Inflammatory macrophage treated with lipopolysaccharide for 4 hours (primary cell): Measurements from ENCODE around the gene BSX.
A peak's percentile ranks its signal among the peaks of the same experiment; 100 is the strongest.

Experiments
- DNase-seq: peaks from one replicate; pipeline ENCODE4 v3.0.0-alpha.2; 2020

BSX gene

DNA sequence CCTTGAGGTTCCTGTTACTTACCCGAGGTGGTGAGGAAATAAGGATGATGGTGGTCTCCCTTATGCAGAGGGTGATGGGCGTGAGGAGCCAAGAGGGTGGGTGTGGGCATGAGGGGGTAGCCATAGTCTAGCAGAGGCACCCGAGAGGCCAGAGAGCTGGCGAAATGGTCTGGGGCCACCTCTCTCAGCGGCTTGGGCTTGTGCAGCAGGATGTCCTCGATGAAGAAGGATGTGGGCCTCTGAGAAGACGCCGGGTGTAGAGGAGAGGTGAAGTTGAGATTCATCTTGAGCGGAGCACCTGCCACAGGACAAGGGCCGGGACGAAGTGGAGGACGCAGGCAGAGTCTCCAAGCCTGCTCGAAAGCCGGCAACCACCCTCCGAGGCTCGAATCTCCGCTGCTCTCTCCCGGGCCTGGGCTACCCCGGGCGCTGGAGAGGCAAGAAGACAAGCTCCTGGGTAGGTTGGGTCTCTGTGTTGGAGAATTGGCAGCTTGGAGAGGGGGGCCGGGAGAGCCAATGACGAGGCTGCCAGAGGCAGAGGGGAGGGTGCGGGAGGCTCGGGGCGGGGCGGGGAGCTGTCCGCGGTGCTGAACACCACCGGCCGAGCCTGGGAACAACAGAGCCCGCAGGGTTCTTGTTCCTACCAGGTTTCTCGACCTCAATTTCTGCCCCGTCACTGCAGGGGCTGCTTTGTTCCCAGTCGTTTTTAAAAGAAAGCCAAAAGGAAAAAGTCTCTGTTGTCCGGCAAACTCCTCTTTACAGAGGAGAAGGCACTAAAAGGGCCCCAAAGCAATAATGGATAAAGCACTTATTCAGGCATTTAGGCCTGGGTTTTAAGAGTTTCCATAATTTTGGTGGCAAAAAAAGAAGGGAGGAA, at the start of gene BSX:
Gene BSX (minus strand): TSS at position 447 of the 877 bp plus-strand sequence. CDS start 163 bp downstream, at position 284.
- DNase-seq: peak; percentile 31

DNA sequence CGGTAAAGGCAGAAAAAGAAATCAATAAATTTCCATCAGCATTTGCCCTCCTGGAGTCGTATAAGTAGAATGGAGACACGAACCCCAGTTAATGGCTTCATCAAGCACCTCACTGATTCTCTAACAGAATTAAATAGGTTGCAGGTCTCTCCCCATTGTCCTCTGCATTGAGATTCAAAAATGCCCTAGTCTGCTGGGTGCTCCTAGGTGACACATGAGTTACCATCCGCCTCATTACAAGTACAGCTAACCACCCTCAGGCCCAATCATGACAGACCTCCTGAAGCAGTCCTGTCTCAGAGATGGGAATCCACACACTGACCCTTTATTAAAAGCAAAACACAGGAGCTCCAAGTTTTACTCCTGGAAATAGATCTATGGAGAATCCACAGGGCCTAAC, 48.9 kb upstream of the BSX start:
- DNase-seq: no peak

DNA sequence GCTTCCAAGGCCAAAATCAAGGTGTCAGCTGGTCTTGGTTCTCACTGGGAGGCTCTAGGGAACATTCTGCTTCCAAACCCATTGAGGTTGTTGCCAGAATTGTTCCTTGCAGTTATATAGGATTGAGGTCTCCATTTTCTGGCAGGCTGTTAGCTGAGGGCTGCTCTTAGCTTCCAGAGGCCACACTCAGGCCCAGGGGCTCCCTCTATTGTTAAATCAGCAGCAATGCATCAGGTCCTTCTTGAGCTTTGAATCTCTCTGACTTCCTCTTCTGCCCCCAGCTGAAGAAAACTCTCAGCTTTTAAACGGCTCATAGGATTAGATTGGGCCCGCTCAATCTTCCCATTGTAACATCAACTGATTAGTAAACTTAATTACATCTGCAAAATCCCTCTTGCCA, 39.3 kb upstream of the BSX start:
- DNase-seq: peak; percentile 78

DNA sequence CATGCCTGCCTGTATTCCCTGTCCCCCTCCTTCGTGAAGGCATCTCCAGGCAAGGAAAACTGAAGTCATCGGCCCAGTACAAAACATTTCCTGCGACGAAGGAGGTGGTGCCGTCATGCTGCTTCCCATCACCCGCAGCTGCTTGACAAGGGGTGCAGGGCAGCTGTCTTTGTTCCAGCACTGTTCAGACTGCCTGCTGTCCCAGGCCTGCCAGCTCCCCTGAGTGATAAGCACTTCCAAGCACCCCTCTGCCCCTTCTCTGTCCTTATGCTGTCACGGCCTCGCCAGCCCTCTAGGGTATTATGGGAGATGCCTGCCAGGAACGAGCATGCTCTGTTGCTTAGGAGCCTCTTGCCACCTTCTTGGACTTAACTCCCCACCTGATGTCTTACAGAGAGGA, 37.1 kb upstream of the BSX start:
- DNase-seq: no peak

DNA sequence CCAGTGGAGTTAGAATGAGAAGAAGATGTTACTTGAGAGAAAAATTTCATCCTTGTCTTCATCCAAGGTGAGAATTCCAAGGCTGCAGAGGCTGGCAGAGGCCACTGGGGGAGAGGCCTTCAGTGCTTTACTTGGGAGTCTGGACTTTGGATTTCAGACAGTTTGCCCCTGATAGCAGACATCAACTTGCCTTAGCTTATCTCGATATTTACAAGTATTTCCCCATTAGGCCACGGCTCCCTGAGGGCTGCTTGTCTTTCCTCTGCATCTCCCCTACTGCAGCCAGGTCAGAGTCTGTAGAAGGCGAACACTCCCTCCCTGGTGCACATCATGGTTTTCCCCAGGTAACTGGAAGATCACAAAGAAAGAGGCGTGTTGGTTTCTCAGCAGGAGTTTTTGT, 29.9 kb upstream of the BSX start:
- no peak for DNase-seq

DNA sequence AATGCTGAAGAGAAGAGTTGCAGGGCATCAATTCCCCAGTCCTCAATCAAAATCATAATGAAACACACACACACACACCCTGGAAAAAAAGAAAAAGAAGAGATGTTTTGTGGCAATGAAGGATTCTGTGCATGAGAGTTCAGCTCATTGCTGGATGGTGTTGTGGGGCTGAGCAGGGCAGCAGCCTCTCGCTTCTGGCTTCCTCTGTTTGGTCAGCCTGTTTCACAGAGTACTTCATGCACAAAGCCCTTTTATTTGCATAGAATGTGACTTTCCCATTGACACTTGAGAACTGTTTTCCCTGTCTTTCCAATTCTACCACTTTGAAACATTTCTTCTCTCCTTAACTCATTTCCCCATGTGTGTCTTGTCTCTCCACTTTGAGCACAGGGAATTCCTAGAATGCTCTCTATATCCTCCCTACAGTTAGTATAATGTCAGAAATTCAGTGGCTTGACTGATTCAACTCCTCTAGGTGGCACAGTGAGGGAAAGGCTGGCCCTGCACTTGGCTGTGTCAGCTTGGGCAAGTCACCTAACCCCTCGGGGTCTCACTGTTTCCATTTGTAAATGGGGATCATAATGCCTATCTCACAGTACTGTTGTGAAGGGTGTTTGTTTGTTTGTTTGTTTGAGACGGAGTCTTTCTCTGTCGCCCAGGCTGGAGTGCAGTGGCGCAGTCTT, 25.4 kb upstream of the BSX start:
- DNase-seq: no peak

DNA sequence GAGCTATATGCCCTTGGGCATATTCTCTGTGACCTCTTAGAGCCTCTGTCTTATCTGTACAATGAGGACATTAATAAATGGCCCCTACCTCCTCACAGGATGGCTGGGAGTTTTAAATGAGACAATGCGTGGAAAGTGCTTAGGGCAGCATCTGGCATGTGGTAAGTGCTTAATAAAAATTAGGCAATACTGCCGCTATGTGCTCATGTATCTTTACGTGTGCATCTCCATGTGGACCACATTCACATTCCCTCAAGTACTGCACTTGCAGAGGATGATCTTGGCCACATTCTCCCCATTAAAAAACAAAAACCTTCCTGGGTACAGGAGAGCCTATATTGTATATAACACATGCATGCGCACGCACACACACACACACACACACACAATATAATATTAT, 19.1 kb upstream of the BSX start:
- no peak for DNase-seq

DNA sequence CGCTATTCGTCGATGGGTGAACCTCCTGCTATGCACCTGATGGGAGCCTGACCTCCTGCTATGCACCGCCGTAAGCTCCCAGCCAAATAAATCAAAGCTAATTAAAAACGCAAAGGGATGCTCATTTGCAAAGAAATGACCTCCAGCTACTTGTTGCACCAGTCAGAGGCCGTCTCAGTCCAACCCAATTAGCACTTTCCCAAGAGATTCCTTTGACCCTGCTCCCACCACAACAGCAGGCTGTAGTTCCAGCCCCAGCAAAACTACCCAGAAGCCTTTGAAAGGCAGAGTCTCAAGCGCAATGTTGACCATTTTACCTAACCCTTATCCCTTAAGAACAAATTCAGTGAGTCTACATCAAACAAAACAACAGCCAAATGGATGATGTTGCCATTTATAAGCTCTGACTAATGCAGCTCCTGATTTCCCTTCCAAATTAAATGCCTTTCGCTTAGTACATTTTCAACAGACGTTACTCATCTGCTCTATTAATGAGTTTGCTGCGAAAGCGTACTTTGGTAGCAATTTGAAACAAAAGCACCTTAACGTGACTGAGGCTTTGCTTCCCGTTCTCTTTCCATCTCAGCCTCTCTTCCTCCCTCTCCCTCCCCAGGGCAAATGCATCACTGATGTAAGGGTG, 17.2 kb upstream of the BSX start:
- no peak for DNase-seq

DNA sequence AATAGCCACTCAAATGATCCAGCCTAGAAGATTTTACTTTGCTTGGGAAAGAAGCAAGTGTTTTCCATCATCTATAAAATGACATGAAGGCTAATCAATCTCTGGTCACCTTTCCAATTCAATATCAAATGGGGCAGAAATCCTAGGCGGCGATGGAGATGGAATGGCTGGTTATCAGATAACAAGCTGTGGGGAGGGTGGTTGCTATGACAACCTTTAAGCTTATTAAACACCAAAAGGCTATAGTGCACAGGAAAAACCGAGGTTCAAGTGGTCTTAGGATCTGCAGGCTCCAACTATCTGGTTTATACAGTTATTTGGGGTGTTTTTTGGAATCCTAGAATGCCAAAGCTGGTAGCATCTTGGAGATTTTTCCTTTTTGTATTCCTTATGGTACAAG, 13.9 kb upstream of the BSX start:
- no peak for DNase-seq

DNA sequence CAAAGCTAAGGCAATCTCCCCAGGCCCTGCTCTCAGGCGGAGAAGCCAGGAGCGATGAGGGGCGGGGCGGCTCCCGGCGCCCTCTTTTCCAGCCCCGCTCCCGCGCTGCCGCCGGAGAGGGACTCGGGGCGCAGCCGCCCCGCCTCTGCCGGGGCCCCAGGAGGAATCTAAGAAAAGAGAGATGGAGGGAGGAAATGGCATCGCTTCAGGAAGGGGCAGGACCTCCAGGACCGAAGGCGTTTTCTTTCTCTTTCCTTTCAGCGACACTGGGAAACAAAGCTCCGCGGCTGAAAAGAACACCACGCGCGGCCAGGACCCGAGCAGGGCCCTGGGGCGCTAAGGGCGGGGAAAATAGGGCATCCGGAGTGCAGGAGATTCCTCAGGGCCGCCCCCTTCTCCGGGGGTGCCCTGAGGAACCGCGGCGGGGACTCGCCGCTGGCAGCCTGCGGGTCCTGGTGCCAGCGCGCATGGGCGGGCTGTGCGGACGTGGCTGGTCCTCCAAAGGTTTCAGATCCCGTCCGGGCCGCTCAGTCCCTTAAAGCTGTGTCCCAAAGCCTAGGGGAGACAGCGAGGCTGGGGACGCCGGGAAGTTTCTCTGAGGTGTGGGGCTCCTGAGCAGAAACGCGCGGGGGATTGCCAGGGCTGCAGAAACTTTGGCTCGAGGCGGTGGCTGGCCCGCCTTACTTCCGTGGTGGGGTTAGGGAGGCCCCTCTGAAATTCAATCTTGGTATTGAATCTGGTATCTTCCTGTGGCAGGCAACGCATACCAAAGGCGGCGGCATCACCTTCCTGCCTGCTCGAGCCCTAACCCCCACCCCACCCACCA, 2.8 kb upstream of the BSX start:
- peak; percentile 47 for DNase-seq

DNA sequence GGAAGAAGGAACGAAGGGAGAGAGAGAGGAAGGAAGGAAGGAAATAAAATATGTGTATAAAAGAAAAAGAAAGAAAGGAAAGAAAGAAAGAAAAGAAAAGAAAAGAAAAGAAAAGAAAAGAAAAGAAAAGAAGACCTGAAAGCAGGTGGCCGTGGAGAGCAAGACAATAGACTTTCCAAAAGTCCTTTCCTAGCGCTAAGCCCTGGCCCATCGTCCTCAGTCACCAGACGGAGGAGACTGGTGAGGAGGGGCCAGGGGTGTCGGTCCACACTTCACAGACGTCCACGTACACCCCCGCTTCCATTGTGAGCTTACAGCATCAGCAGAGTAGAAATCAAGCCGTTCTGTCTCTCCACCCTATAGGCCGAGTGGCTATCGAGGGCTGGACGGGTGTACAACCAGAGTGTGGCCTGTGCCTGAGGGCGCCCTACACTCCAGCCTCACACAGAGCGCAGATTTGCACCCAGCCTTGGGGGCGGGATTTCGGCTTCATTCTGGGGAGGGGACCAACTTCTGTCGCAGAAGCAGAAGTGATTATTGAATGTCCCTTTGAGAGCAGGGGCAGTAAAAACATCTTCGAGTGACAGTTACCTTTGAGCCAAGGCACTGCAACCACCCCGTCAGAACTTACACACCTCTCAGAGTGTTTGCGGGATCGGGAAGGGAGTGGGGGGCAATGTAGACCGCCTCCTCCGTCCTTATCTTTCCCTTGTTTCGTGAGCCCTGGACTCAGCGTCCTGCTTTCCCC, 2.0 kb upstream of the BSX start:
- DNase-seq: no peak

DNA sequence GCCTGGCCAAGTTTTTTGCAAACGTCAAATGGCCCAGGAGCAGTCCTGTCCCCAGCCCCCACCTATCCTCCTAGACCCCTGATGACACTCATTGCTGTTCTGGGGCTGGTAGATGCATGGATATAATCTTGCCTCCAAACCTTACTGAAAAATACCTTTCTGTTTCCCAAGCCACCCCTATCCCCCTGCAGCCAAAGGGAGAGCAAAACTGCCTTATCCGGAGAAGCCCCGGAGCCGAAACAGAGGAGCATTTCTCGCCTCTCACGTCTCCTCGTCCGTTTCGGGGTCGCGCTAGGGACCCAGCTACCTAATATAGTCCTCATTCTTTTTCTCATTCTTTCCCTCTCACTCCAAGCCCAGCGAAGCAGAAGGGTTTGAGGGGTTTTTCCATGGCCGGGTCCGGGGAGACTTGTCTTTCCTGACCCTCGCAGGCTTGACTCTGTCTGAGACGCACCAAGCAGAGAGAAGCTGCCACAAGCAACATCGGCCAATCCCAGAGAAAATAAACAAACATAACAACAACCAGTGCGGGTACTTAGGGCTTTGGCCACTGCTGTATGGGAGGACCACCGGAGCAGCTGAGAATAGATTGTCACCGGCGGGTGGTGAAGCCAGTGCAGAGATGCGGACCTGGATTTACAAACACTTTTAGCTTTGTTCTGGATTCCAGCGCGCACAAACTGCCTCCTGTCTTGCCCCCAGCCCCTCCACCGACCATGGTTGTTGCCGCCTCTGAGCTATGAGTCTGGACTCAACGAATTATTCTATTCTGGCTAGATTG, 1.6 kb downstream of the BSX start:
- no peak for DNase-seq

DNA sequence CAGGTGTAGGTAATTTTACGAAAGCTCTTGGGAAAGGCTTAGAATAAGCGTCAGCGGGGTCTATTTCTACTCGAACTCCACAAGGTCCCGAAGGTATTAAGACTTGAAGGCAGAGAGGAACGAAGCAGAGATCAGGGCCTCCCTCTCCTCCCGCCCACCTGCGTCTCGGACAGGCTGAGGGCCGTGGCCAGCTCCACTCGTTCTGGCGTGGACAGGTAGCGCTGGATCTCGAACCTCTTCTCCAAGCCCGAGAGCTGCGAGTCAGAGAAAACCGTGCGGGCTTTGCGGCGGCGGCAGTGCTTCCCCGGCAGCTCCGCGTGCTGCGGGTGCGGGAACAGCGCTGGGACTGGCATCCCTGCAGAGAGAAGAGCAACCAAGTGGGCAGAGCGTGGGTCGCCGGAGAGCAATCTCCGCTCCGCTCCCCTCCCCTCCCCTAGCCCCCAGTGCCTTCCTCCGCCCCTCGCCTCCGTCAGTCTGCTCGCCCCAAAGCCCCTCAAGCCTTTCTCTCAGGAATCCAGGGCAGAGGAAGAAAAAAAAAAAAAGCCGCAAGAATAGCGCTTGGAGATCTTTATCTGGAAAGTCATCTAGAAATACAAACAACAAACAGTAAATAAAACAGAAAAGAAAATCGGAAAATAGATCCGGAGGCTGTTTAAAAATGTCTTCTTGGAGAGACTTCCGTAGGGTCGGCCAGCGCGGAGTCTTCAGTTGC, 2.4 kb downstream of the BSX start:
- no peak for DNase-seq

DNA sequence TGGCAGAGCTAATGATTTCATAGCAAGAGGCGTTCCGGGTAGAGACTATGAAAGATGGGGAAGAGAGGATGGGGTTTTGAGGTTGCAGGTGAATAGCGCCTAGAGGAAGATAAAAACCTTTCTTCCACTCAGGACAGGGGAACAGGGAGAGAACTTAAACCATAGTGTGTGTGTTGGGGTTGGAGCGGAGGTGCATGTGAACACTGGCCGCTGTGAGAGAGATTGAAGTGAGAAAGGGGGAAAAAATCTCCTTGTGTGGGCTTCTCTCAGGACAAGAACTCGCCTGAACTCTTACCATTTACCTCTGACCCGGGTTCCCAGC, 3.4 kb downstream of the BSX start:
- DNase-seq: no peak

DNA sequence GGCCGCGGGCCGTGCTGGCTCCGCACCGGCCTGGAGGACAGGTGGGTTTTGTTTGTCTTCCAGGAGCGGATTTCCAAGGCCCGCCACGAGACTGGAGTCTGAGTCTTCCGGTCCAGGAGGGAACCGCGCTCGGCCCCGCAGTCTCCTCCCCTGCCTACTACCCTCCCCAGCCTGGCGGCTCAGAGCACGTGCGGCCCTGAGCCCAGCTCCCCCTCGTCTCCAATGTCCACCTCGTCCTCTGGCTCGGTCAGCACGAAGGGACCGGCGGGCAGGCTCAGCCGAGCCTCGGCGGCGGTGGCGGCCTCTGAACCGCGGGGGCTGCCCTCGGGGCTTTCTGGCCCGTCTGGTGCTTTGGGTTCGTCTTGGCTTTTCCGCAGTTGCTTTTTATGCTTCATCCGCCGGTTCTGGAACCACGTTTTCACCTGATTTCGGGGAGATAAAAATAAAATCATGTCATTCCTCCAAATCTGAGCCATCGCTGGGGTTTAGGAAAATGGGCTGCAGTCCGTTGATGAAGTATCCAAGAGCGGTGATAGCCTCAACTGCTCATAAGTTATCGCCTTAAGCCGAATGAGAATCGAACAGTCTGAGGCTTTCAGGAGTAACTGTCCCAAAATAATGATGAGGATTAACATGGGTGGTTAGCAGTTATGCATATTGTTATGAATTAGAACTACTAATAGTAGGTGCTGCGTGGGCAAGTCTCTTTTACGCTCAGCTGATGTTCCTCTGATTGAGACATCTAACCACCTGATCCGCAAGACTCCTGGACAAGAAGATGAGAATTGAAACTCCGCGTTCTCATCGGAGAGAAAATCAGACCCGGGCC, 4.0 kb downstream of the BSX start:
- DNase-seq: no peak

DNA sequence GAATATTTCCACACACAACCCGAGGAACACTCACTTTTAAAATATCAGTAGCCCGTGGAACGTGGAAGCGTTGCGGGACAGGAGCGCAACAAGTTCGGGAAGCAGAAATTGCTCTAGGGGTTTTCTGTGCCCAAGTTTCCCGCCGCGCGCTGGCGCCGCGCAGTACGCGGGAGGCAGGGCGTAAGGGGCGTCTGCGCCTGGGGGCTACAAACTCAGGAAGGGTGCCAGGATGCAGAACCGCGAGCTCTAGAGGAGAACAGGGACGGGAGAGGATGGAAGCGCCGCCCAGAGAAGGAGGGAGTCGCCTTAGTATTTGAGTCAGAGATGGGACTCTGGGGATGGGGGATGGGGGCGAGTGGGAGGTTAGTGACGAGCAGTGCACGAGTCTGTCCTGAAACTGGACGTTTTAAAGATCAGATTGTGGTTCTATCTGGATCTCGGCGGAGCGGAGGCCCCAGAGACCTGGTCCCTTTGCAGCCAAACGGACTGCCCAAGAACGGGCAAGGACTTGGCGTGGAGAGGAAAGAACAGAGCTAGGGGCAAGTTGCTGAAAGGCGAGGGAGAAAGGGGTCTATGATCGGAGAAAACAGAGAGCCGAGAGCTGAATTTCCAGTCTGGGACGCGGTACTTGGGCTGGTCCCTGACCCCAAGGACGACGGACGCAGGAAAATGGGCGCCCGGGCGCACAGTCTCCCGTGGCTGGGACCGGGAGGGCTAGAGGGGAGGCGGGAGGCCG, 4.7 kb downstream of the BSX start:
- DNase-seq: no peak

DNA sequence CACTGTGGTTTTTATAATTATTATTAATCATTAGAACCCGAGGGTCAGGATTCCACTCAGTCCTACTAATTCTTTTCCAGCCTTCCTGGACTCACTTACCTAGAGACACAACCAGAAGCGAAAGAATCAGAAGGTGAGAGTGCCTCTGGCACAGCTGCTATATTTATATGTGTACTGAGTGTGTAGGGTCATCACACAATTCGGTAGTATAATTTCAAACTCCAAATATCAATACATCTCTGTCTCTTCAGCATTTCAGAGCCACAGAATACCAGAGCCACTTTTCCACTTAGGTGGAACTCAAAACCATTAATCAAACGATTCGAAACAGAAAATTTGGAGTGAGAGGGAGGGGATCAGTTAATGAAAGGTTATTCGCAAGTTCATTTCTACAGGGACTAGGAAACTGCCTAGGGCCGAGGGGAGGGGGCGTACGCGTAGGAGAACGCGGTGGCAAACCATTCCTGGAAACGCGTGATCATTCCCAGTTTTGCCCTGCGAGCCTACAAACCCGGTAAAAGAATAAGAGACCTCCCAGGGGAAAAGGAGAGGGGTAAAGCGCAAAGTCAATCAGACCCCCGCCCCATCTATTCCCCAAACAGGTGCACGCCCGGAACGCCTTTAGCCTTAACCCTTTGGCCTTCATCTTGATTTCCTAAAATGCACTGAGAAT, 5.4 kb downstream of the BSX start:
- DNase-seq: no peak

DNA sequence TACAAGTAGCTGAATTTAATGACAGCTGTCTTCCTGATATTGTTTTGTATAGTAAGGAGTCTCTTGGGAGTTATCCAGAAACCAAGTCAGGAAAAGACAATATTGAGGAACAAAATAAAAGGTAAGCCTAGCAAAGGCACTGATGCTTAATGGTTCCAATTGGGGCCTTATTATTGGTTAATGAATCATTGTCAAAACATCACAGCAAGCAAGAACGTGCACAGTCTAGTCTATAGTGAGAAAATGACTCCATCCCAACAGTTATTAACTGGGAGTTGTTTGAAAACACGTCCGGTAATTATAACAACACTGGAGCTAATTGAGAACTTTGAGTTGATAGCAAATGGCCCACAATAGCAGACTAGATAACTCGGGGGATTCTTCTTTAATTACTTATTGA, 17.7 kb downstream of the BSX start:
- DNase-seq: no peak

DNA sequence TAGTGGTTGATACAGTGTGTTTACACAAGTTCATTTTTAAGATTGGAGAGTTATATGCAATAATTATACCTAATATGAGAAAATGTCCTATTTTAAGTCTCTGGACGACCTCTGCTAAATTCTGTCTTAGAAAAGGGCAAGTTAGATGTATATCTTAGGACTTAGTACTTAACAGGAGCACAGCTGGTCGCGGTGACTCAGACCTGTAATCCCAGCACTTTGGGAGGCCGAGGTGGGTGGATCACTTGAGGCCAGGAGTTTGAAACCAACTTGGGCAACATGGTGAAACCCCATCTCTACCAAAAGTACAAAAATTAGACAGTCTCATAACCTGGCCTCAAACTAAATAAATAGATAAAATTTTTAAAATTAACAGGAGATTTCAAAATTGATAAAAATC, 27.2 kb downstream of the BSX start:
- no peak for DNase-seq
